ENCODE results near the gene CCDC116.

- TF ChIP-seq POLR2AphosphoS5 (IDR thresholded peaks at IDR 0.05) (no peak), CTCF (IDR thresholded peaks at IDR 0.05) (no peak), POLR2A (IDR thresholded peaks at IDR 0.05) (no peak)
Measured at GRCh38 chr22:21641417-21641788, 8.8 kb downstream of the CCDC116 start.
